ENCODE data around the gene TEX14.

The TEX14 gene

GRCh38 chr17:58601976-58602375 is 89.9 kb downstream of the TEX14 start:
- TF ChIP-seq CTCF (IDR thresholded peaks at IDR 0.05), result no peak

- TF ChIP-seq CTCF (IDR thresholded peaks at IDR 0.05), result no peak
Observed at GRCh38 chr17:58597371-58597770, 94.5 kb downstream of the TEX14 start.

- TF ChIP-seq CTCF (IDR thresholded peaks at IDR 0.05), result no peak
Observed at GRCh38 chr17:58595194-58595792, 96.6 kb downstream of the TEX14 start.

- TF ChIP-seq CTCF (IDR thresholded peaks at IDR 0.05), result no peak
Observed at GRCh38 chr17:58593123-58593522, 98.7 kb downstream of the TEX14 start.

- TF ChIP-seq CTCF (IDR thresholded peaks at IDR 0.05), result no peak
Observed at GRCh38 chr17:58591455-58591854, 100.4 kb downstream of the TEX14 start.

GRCh38 chr17:58590377-58590776 is 101.5 kb downstream of the TEX14 start:
- TF ChIP-seq CTCF (IDR thresholded peaks at IDR 0.05), result no peak

GRCh38 chr17:58587713-58588117 is 104.1 kb downstream of the TEX14 start:
- peak; percentile 95 for TF ChIP-seq CTCF (IDR thresholded peaks at IDR 0.05)

Measured in LNCAP (cell line).